ENCODE results near the gene PATE3. TPM values are rescaled to one million over a fixed set of nuclear protein-coding genes. Genes with fewer than 3 reads are reported as not detected.

Gene PATE3
- total and polyA plus RNA-seq, 10 of the 15 experiments (the other 5 are each of a cell fraction or from before 2014, with no cell fraction given): not detected

DNA sequence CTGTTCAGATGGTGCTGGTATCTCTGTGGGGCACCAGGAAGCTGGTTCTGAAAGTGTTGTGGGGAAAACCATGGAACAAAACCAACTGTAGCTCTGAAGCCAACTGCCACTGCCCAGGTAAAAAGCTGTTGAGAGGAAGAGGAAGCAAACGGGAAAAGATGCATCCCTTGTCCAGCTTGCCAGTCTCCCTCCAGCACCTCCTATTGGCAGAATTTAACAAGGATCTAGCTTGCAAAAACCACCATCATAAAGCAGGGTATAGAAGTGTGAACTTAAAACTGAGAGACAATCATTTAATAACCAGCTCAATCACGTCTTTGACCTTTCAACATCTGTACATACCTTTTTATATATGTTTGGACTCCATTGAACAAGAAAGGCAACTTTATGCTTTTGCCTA, 37.3 kb upstream of the PATE3 start (continued):
- TF ChIP-seq, protein P1, sequence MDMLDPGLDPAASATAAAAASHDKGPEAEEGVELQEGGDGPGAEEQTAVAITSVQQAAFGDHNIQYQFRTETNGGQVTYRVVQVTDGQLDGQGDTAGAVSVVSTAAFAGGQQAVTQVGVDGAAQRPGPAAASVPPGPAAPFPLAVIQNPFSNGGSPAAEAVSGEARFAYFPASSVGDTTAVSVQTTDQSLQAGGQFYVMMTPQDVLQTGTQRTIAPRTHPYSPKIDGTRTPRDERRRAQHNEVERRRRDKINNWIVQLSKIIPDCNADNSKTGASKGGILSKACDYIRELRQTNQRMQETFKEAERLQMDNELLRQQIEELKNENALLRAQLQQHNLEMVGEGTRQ (IDR thresholded peaks at IDR 0.05; ENCODE audit: borderline replicate concordance, low read depth, low read length): no peak
- TF ChIP-seq MTA3 (IDR thresholded peaks at IDR 0.05; ENCODE audit: borderline replicate concordance, low read length) (no peak), BCL11A (IDR thresholded peaks at IDR 0.05; ENCODE audit: low read depth, low read length) (no peak), CHD1 (IDR thresholded peaks at IDR 0.05; ENCODE audit: low read depth, low read length) (no peak), CBX5 (IDR thresholded peaks at IDR 0.05; ENCODE audit: low read depth) (no peak), MEF2B (IDR thresholded peaks at IDR 0.05; ENCODE audit: partially characterized antibody, poor library complexity, severe bottlenecking) (no peak), BHLHE40 (IDR thresholded peaks at IDR 0.05; ENCODE audit: borderline replicate concordance in 1 of 2, low read depth in 2 of 2, low read length in 1 of 2) (no peak)
- TF ChIP-seq, protein P2, sequence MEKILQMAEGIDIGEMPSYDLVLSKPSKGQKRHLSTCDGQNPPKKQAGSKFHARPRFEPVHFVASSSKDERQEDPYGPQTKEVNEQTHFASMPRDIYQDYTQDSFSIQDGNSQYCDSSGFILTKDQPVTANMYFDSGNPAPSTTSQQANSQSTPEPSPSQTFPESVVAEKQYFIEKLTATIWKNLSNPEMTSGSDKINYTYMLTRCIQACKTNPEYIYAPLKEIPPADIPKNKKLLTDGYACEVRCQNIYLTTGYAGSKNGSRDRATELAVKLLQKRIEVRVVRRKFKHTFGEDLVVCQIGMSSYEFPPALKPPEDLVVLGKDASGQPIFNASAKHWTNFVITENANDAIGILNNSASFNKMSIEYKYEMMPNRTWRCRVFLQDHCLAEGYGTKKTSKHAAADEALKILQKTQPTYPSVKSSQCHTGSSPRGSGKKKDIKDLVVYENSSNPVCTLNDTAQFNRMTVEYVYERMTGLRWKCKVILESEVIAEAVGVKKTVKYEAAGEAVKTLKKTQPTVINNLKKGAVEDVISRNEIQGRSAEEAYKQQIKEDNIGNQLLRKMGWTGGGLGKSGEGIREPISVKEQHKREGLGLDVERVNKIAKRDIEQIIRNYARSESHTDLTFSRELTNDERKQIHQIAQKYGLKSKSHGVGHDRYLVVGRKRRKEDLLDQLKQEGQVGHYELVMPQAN (conservative IDR thresholded peaks at IDR 0.05): no peak
- TF ChIP-seq, protein P3, sequence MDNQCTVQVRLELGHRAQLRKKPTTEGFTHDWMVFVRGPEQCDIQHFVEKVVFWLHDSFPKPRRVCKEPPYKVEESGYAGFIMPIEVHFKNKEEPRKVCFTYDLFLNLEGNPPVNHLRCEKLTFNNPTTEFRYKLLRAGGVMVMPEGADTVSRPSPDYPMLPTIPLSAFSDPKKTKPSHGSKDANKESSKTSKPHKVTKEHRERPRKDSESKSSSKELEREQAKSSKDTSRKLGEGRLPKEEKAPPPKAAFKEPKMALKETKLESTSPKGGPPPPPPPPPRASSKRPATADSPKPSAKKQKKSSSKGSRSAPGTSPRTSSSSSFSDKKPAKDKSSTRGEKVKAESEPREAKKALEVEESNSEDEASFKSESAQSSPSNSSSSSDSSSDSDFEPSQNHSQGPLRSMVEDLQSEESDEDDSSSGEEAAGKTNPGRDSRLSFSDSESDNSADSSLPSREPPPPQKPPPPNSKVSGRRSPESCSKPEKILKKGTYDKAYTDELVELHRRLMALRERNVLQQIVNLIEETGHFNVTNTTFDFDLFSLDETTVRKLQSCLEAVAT (IDR thresholded peaks at IDR 0.05): no peak
